ENCODE measurements around the gene GFRA4. TPM values are rescaled to one million over a fixed set of nuclear protein-coding genes. Genes with fewer than 3 reads are reported as not detected.

Gene GFRA4
- total and polyA plus RNA-seq, 2 donors (not counting 3 experiments of a cell fraction or from before 2014, with no cell fraction given): not detected

DNA sequence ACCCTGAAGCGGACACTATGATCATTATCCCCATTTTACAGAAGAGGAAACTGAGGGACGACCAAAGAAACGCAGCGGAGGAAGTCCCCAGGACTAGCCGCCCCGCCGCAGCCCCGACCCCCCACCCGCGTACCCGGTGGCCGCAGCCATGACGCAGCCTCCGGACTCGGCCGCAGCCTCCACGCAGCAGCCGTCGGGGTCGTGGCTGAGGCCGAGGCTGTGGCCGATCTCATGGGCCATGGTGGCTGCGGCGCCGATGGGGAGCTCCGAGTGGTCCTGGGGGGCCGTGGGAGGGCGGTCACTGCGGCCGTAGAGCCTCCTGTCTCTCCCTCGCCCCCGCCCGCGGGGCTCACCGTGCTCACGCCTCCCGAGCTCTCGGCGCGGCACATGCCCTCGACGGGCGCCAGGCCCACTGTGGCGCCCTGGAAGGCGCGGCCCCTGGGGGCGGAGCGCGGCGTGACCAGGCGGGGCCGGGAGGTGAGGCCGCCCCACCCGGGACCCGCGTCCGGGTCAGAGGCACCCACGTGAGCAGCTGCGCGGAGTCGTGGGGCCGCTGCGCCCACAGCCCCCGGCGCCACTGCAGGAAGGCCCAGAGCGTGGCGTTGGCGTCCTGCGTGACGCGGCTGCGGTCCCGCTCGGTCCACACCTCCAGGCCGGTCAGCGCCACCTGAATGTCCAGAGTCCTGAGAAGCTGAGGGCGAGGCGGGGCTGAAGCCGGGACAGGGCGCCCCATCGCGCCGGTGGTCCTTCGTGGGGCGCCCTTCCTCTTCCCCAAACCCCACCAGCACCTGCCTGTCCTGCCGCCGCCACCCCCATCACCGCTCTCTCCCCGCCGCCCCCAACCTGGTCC is 10.2 kb upstream of the GFRA4 start:
- Histone ChIP-seq H3K9ac (replicated peaks; ENCODE audit: extremely low read depth, insufficient read depth, low read length) (no peak overlapping the region), H3K27me3 (ENCODE audit: control insufficient read depth in 2 of 2, insufficient read depth in 2 of 2, low read length in 2 of 2) (peaks cover 32 to 39% of the 10 kb centered on the region in 2 experiments), H3K79me2 (ENCODE audit: control insufficient read depth, insufficient read depth, low read length) (no peaks in the 10 kb centered on the region), H3K36me3 (ENCODE audit: control insufficient read depth in 2 of 2, extremely low read depth in 1 of 2, insufficient read depth in 2 of 2, low read length in 2 of 2) (no peaks in the 10 kb centered on the region), H3K4me2 (ENCODE audit: insufficient read depth, low read length) (no peak overlapping the region), H3K4me3 (replicated peaks in 1 of 3; ENCODE audit: insufficient read depth in 1 of 3, low read depth in 1 of 3, low read length in 3 of 3) (no peak overlapping the region), H2AFZ (ENCODE audit: low read depth, low read length) (no peak overlapping the region), H3K4me1 (ENCODE audit: control insufficient read depth, extremely low read depth, insufficient read depth, low read length) (no peaks in the 10 kb centered on the region), H3K9me3 (replicated peaks; ENCODE audit: control insufficient read depth, insufficient read depth, low read length) (no peaks in the 10 kb centered on the region), H4K20me1 (replicated peaks; ENCODE audit: control insufficient read depth, extremely low read depth, insufficient read depth, low read length) (no peaks in the 10 kb centered on the region), H3K27ac (ENCODE audit: insufficient read depth, low read depth, low read length) (no peak overlapping the region), H3K9me1 (replicated peaks; ENCODE audit: control insufficient read depth, extremely low read depth, insufficient read depth, low read length) (no peaks in the 10 kb centered on the region)
- intact Hi-C loops (cut with micrococcal nuclease): no loop called here
- DNase-seq (ENCODE audit: low read depth, low spot score): no peak
- dilution Hi-C loops (cut with MboI; ENCODE audit: extremely low pct_ligation_motif_present, low sequenced_read_pairs): no loop called here
- no TSS peak for BruUV-seq (replicated peaks)
- no peak for FAIRE-seq
- CTCF ChIA-PET: interaction anchor here (0.9 to 2.2 kb wide), 5 partner anchors 9 to 111 kb away, joined by 3 to 35 read pairs (median 3); no protein-coding TSS in a partner anchor
- TF ChIP-seq CTCF (IDR thresholded peaks at IDR 0.05; ENCODE audit: extremely low read depth in 1 of 2, insufficient read depth in 1 of 2, low read depth in 1 of 2, low read length in 2 of 2) (no peak), EZH2 (IDR thresholded peaks at IDR 0.05; ENCODE audit: borderline replicate concordance, low read depth, low read length, severe bottlenecking) (peak; percentile 24)
- POLR2A ChIA-PET: interaction anchor here (0.6 kb wide), 1 partner anchor 70 kb away, joined by 3 read pairs; no protein-coding TSS in a partner anchor

All from endothelial cell of umbilical vein (primary cell).